B cell (primary cell): ENCODE data around the gene ARHGAP30. TPM values are rescaled to one million over a fixed set of nuclear protein-coding genes. Genes with fewer than 3 reads are reported as not detected.
"Not testable (repeated sequence)": the region's sequence is repeated elsewhere in the genome, so short reads cannot be mapped to it uniquely, and the experiment has no call there.

Experiments
- ATAC-seq: fragments of 200-7000 bp; cut with Tn5 transposase; one replicate; pipeline ENCODE4 v1.10.0; 2021; ENCODE audit warnings: low read depth, mild to moderate bottlenecking, moderate number of reproducible peaks, moderate library complexity
- CTCF ChIA-PET: fragments of 350-600 bp; sonication (Branson Sonifier 250); formaldehyde crosslinking; loops from one replicate; lab custom pipeline; 2021; ENCODE audit warnings: antibody characterized with exemption, inconsistent platforms; lab: Charles Lee
- POLR2A ChIA-PET: fragments of 350-600 bp; sonication (Branson Sonifier 250); formaldehyde crosslinking; loops from one replicate; lab custom pipeline; 2021; ENCODE audit warnings: antibody characterized with exemption; lab: Charles Lee
- DNase-seq: peaks from one replicate; pipeline ENCODE4 v3.0.0; 2013
- H2AFZ ChIP-seq: 2 replicates; pipeline ENCODE4 v1.6.1; 2012; ENCODE audit warnings: mild to moderate bottlenecking, low read depth, low read length; ENCODE audit not compliant: insufficient read depth, poor library complexity, severe bottlenecking
- H3K27ac ChIP-seq, 2 donors: 1 replicate in 1 of 2; 2 replicates in 1 of 2; pipeline ENCODE4 v1.5.1; 2012 to 2013; ENCODE audit warnings: low read length in 2 of 2, mild to moderate bottlenecking in 2 of 2, moderate library complexity in 1 of 2
- H3K27me3 ChIP-seq, 4 experiments: fragments of 200-600 bp in 1 of 4; sonication (generic) in 1 of 4; replicated peaks in 1 of 4; 1 replicate in 2 of 4; 2 replicates in 2 of 4; pipeline versions ENCODE4 v1.6.1 to v1.7.0; 2013 to 2016; ENCODE audit warnings: low read length in 3 of 4, mild to moderate bottlenecking in 2 of 4, mixed read lengths in 1 of 4, moderate library complexity in 1 of 4; ENCODE audit not compliant: insufficient read depth in 4 of 4, control insufficient read depth in 3 of 4; ENCODE audit errors: control extremely low read depth in 1 of 4
- H3K36me3 ChIP-seq, 2 experiments: replicated peaks in 1 of 2; 1 replicate in 1 of 2; 2 replicates in 1 of 2; pipeline versions ENCODE4 v1.6.1 to v1.7.1; 2013; ENCODE audit warnings: low read length in 1 of 2; ENCODE audit not compliant: insufficient read depth in 2 of 2, control insufficient read depth in 1 of 2; ENCODE audit errors: control extremely low read depth in 1 of 2, extremely low read depth in 1 of 2
- H3K4me1 ChIP-seq, 2 donors: fragments of 200-600 bp in 1 of 2; sonication (generic) in 1 of 2; 1 replicate in 1 of 2; 2 replicates in 1 of 2; pipeline versions ENCODE4 v1.5.1 to v1.6.1; 2013 to 2017; ENCODE audit warnings: low read length in 2 of 2; ENCODE audit not compliant: control insufficient read depth in 2 of 2, insufficient read depth in 2 of 2
- H3K4me2 ChIP-seq: replicated peaks from 2 replicates; pipeline ENCODE3; 2012; ENCODE audit warnings: mild to moderate bottlenecking, low read depth, low read length; ENCODE audit not compliant: poor library complexity, severe bottlenecking
- H3K4me3 ChIP-seq, 5 experiments: fragments of 200-600 bp in 1 of 5; sonication (generic) in 1 of 5; 1 replicate in 3 of 5; 2 replicates in 2 of 5; pipeline versions ENCODE4 v1.5.1 to v1.7.0; 2011 to 2016; ENCODE audit warnings: low read length in 4 of 5, mild to moderate bottlenecking in 4 of 5, low read depth in 2 of 5, control low read depth in 1 of 5, moderate library complexity in 1 of 5; ENCODE audit not compliant: insufficient read depth in 1 of 5; ENCODE audit errors: control extremely low read depth in 1 of 5, extremely low read depth in 1 of 5
- H3K79me2 ChIP-seq: fragments of 200-600 bp; sonication (generic); one replicate; pipeline ENCODE4 v1.6.0; 2016; ENCODE audit warnings: low read length; ENCODE audit not compliant: control insufficient read depth, insufficient read depth
- H3K9ac ChIP-seq: fragments of 200-600 bp; sonication (generic); 2 replicates; pipeline ENCODE4 v1.6.1; 2017; ENCODE audit warnings: mild to moderate bottlenecking, low read length, moderate library complexity
- H3K9me3 ChIP-seq, 3 donors: one replicate each; pipeline versions ENCODE4 v1.6.1 to v1.7.1; 2013; ENCODE audit warnings: low read length in 2 of 3; ENCODE audit not compliant: control insufficient read depth in 2 of 3, insufficient read depth in 1 of 3; ENCODE audit errors: control extremely low read depth in 1 of 3
- H4K20me1 ChIP-seq: 2 replicates; pipeline ENCODE4 v1.6.0; 2012; ENCODE audit warnings: mild to moderate bottlenecking, low read length; ENCODE audit not compliant: insufficient read depth, control insufficient read depth, poor library complexity, severe bottlenecking
- H3K27ac Mint-ChIP-seq: one replicate; pipeline ENCODE4 v1.8.0; 2021; ENCODE audit warnings: mixed read lengths
- H3K27me3 Mint-ChIP-seq: one replicate; pipeline ENCODE4 v1.8.0; 2021; ENCODE audit warnings: mixed read lengths
- H3K4me1 Mint-ChIP-seq: one replicate; pipeline ENCODE4 v1.8.0; 2021; ENCODE audit warnings: mixed read lengths
- H3K4me3 Mint-ChIP-seq: one replicate; pipeline ENCODE4 v1.8.0; 2021; ENCODE audit warnings: mixed read lengths
- H3K9me3 Mint-ChIP-seq: one replicate; pipeline ENCODE4 v1.8.0; 2022; ENCODE audit warnings: mixed read lengths; ENCODE audit not compliant: insufficient read depth
- CTCF ChIP-seq: fragments of 200-600 bp; IDR thresholded peaks from one replicate; pipeline ENCODE4 v1.8.0; 2022; ENCODE audit warnings: antibody characterized with exemption, mild to moderate bottlenecking
- EZH2 ChIP-seq: IDR thresholded peaks from 2 replicates; pipeline ENCODE4 v1.6.1; 2012; ENCODE audit warnings: borderline replicate concordance, low read depth, mild to moderate bottlenecking, moderate library complexity, low read length; ENCODE audit not compliant: insufficient read depth, poor library complexity, severe bottlenecking
- WGBS: methylation state at CpG from one replicate; pipeline ENCODE4 v1.1.5; 2013; ENCODE audit warnings: missing lambda C conversion rate; ENCODE audit not compliant: insufficient coverage; 5-methylcytosine and 5-hydroxymethylcytosine counted together
- intact Hi-C: fragments of 100-400 bp; cut with micrococcal nuclease; formaldehyde crosslinking; loops from one replicate; pipeline ENCODE4 v1.10.0; 2022
- polyA plus RNA-seq: library from polyadenylated mRNA; depleted of rRNA; stranded (reverse); fragments of >200 nt; gene quantifications from 2 replicates; pipeline ENCODE4 v1.2.3, GENCODE V29; 2012
- total RNA-seq, 2 donors: library from RNA; stranded (reverse); fragments of 120-200 nt in 1 of 2; gene quantifications; 1 replicate in 1 of 2; 2 replicates in 1 of 2; pipeline versions ENCODE4 v1.2.3 to v1.2.4, GENCODE V29; 2013 to 2022

ARHGAP30 gene
- total and polyA plus RNA-seq, 2 donors (not counting 1 experiment from before 2014, with no cell fraction given) = 122 to 146 TPM

GRCh38 chr1:161019751-161020495, 49.8 kb downstream of the ARHGAP30 start:
- Histone ChIP-seq H3K4me1 (peaks cover 22 to 23% of the 10 kb centered on the region in 2 donors), H3K27me3 (no peaks in the 10 kb centered on the region), H4K20me1 (no peaks in the 10 kb centered on the region), H3K9ac (peak overlapping the region; percentile 80), H3K79me2 (peaks cover 5% of the 10 kb centered on the region), H3K9me3 (no peaks in the 10 kb centered on the region), H2AFZ (peak overlapping the region; percentile 72), H3K36me3 (no peaks in the 10 kb centered on the region), H3K27ac (peak overlapping the region; percentile 52 to 85), H3K4me2 (peak overlapping the region; percentile 99), H3K4me3 (peak overlapping the region; percentile 65 to 83 (median 81))
- peak overlapping the region; percentile 91 for H3K27ac Mint-ChIP-seq
- no peak for TF ChIP-seq CTCF
- TF ChIP-seq EZH2 = no peak
- H3K4me3 Mint-ChIP-seq = peak overlapping the region; percentile 96
- H3K4me1 Mint-ChIP-seq = peaks cover 26% of the 10 kb centered on the region
- 20% methylated on average over 10 of the region's 10 CpGs for WGBS
- DNase-seq (no peak), ATAC-seq (no peak)
- no peaks in the 10 kb centered on the region for H3K27me3 Mint-ChIP-seq
- intact Hi-C loops = loop anchor here (2.0 to 5.0 kb wide), 2 partner anchors 19 to 77 kb away; partner anchors contain the start of genes KLHDC9 and TSTD1
- ChIA-PET POLR2A (interaction anchor here (0.5 to 1.9 kb wide), 5 partner anchors 18 to 51 kb away, joined by 3 to 20 read pairs (median 6); partner anchors contain the start of genes TSTD1 and USF1), CTCF (interaction anchor here (0.9 to 3.6 kb wide), 12 partner anchors 15 to 127 kb away, joined by 3 to 24 read pairs (median 5); partner anchors contain the start of genes ARHGAP30, ITLN2, KLHDC9 and USF1)
- H3K9me3 Mint-ChIP-seq = no peaks in the 10 kb centered on the region

GRCh38 chr1:161019111-161019660, 50.5 kb downstream of the ARHGAP30 start:
- H3K79me2 ChIP-seq, H2AFZ ChIP-seq, H3K27ac ChIP-seq, ATAC-seq, H3K9me3 ChIP-seq, H4K20me1 ChIP-seq, H3K27me3 ChIP-seq, H3K9ac ChIP-seq, H3K4me2 ChIP-seq, intact Hi-C loops, H3K27me3 Mint-ChIP-seq, H3K9me3 Mint-ChIP-seq, H3K36me3 ChIP-seq, H3K27ac Mint-ChIP-seq, DNase-seq: not testable (repeated sequence)
- Histone ChIP-seq H3K4me1 (peaks cover 23 to 25% of the 10 kb centered on the region in 2 donors), H3K4me3 (peak overlapping the region in 1 of 5 experiments; percentile 67)
- 65% methylated on average over 13 of the region's 15 CpGs for whole genome bisulfite sequencing
- CTCF ChIA-PET = interaction anchor here (1.4 to 3.6 kb wide), 3 partner anchors 22 to 68 kb away, joined by 4 to 22 read pairs (median 5); partner anchors contain the start of gene USF1
- Mint-ChIP-seq H3K4me1 (peaks cover 27% of the 10 kb centered on the region), H3K4me3 (peak overlapping the region; percentile 96)
- POLR2A ChIA-PET = interaction anchor here (0.6 to 0.9 kb wide), 2 partner anchors 24 to 113 kb away, joined by 5 read pairs; partner anchors contain the start of gene DEDD
